Activated T-cell treated with anti-CD3 and anti-CD28 coated beads, Interleukin-2, amount 50 U/mL, for 72 hours (primary cell): ENCODE data around the gene RRBP1. TPM values are rescaled to one million over a fixed set of nuclear protein-coding genes. Genes with fewer than 3 reads are reported as not detected.

Source experiments
- ATAC-seq, 2 donors: fragments of 150-1000 bp; cut with Tn5 transposase; replicated peaks in 1 of 2; 2 replicates each; pipeline ENCODE4 v1.10.0; 2021; ENCODE audit warnings: moderate library complexity in 2 of 2, mild to moderate bottlenecking in 1 of 2
- DNase-seq, 2 donors: peaks; one replicate each; pipeline ENCODE4 v3.0.0; 2021 to 2022; ENCODE audit warnings: mixed read lengths in 1 of 2
- H3K27ac Mint-ChIP-seq: one replicate; pipeline ENCODE4 v1.8.0; 2022; ENCODE audit warnings: mild to moderate bottlenecking, moderate library complexity, mixed read lengths
- H3K27me3 Mint-ChIP-seq: one replicate; pipeline ENCODE4 v1.8.0; 2022; ENCODE audit warnings: low read depth, mixed read lengths
- H3K36me3 Mint-ChIP-seq, 2 donors: one replicate each; pipeline ENCODE4 v1.8.0; 2022; ENCODE audit warnings: mixed read lengths in 2 of 2, mild to moderate bottlenecking in 1 of 2; ENCODE audit not compliant: insufficient read depth in 2 of 2
- H3K4me1 Mint-ChIP-seq: one replicate; pipeline ENCODE4 v1.8.0; 2022; ENCODE audit warnings: low read depth, mixed read lengths
- H3K4me3 Mint-ChIP-seq, 2 donors: one replicate each; pipeline ENCODE4 v1.8.0; 2022; ENCODE audit warnings: mild to moderate bottlenecking in 2 of 2, mixed read lengths in 2 of 2, moderate library complexity in 2 of 2
- H3K9me3 Mint-ChIP-seq, 2 donors: one replicate each; pipeline ENCODE4 v1.8.0; 2022; ENCODE audit warnings: mixed read lengths in 2 of 2
- total RNA-seq, 2 donors: library from RNA; stranded (reverse); gene quantifications; one replicate each; pipeline ENCODE4 v1.2.3, GENCODE V29; 2022

The RRBP1 gene
- total RNA-seq, 2 donors from 2014 or later: 17.1 to 25.7 TPM

GRCh38 chr20:17617212-17617867 is 64.7 kb downstream of the RRBP1 start:
- ATAC-seq: peak; percentile 55 to 63
- Mint-ChIP-seq H3K27me3 (no peaks in the 10 kb centered on the region), H3K4me1 (peaks cover 6% of the 10 kb centered on the region), H3K36me3 (peaks cover 0 to under 1% of the 10 kb centered on the region in 2 donors), H3K4me3 (no peak overlapping the region), H3K27ac (no peak overlapping the region), H3K9me3 (no peaks in the 10 kb centered on the region)
- peak; percentile 55 to 57 for DNase-seq

DNA sequence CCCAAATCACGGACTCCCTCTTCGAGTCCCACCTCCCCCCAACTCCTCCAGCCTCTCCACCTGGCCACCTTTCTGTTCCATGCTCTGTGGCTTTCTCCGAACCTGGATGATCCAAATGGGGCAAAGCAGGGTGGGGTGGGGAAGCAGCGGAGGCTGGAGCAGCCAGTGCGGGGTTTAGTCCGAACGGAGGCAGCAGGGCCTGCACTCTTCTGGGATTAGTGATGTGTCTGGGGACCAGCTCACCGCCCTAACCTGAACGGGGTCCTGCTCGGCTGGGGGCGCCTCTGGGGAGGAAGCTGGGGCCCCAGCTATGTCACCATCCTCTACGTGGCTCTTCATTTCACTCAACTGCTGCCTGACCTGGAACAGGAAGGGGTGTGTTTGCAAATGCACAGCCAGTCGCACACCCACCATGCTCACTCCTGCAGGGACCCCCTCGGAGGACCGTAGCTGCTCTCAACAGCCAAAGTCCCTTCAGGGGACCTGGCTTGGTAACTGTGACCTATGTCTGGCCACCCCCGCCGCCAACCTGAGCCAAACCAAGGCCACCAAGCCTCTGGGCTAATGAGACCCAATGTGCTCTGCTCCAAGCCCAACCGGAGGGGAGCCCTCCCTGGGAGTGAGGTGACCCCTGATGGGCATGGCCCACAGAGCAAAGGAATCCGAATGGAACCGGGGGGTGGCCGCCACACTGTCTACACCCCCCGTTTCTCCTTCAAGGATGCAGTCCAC is 65.4 kb downstream of the RRBP1 start:
- peaks cover 13% of the 10 kb centered on the region for H3K4me1 Mint-ChIP-seq
- DNase-seq (no peak), ATAC-seq (no peak)
- H3K4me3 Mint-ChIP-seq: no peak overlapping the region
- no peaks in the 10 kb centered on the region for H3K27me3 Mint-ChIP-seq
- peaks cover 0 to 2% of the 10 kb centered on the region in 2 donors for H3K36me3 Mint-ChIP-seq
- H3K27ac Mint-ChIP-seq: no peak overlapping the region
- no peaks in the 10 kb centered on the region for H3K9me3 Mint-ChIP-seq

DNA sequence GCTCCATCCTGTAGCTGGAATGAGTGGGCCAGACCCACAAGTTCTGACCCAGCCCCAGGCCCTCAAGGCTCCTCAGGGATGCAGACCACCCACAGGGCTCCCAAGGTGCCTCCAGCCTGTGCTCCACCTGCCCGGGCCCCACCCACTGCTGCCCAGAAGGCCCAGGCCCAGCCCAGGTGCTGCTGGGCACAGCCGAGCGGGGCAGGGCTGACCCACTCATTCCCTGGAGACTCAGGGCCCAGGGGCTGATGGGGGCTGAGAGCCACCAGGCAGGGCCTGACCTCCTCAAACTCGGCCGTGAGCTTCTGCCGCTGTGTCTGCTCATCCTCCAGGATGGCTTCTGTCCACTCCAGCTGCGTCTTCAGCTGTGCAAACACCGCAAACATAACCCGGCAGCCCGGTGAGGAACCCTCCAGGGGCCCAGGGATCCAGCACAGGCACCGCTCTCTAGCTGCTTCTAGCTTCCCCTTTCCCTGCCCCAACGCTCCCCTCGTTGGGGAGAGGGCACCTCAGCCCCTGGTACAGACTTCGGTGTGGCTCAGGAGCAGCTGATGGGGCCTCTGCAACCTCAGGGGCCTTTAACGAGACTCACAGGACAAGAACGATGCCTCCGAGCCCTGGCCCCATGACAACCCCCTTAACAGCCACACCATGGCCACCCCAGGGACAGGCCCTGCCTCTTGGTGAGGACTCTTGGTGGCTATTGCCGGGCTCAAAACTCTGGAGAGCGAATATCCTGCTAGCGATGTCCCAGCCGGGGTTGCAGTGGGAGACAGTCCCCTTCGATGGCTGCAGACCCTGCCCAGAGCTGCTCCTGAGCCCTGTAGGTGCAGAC is 66.2 kb downstream of the RRBP1 start:
- Mint-ChIP-seq H3K4me3 (no peak overlapping the region), H3K9me3 (no peaks in the 10 kb centered on the region), H3K36me3 (peaks cover 0 to 2% of the 10 kb centered on the region in 2 donors), H3K27ac (no peak overlapping the region), H3K27me3 (no peaks in the 10 kb centered on the region), H3K4me1 (peaks cover 17% of the 10 kb centered on the region)
- ATAC-seq (no peak), DNase-seq (no peak)

- Mint-ChIP-seq H3K4me1 (peaks cover 23% of the 10 kb centered on the region), H3K4me3 (no peak overlapping the region), H3K27me3 (no peaks in the 10 kb centered on the region), H3K27ac (no peak overlapping the region), H3K36me3 (peaks cover 0 to 2% of the 10 kb centered on the region in 2 donors), H3K9me3 (no peaks in the 10 kb centered on the region)
- DNase-seq: no peak
- ATAC-seq: no peak
These were observed 67.0 kb downstream of the RRBP1 start for GRCh38 chr20:17614812-17615644.

- Mint-ChIP-seq H3K4me3 (no peak overlapping the region), H3K36me3 (peaks cover 0 to 2% of the 10 kb centered on the region in 2 donors), H3K4me1 (peaks cover 29% of the 10 kb centered on the region), H3K9me3 (no peaks in the 10 kb centered on the region), H3K27me3 (no peaks in the 10 kb centered on the region), H3K27ac (no peak overlapping the region)
- no peak for DNase-seq
- ATAC-seq: no peak
These were observed 67.7 kb downstream of the RRBP1 start for GRCh38 chr20:17614176-17614811.

- Mint-ChIP-seq H3K4me1 (peaks cover 32% of the 10 kb centered on the region), H3K4me3 (no peak overlapping the region), H3K27me3 (no peaks in the 10 kb centered on the region), H3K36me3 (peaks cover 0 to 2% of the 10 kb centered on the region in 2 donors), H3K27ac (no peak overlapping the region), H3K9me3 (no peaks in the 10 kb centered on the region)
- ATAC-seq (no peak), DNase-seq (no peak)
These were observed 68.5 kb downstream of the RRBP1 start for GRCh38 chr20:17613328-17614175.

GRCh38 chr20:17612992-17613327 is 69.1 kb downstream of the RRBP1 start:
- Mint-ChIP-seq H3K9me3 (no peaks in the 10 kb centered on the region), H3K36me3 (peaks cover 0 to 2% of the 10 kb centered on the region in 2 donors), H3K4me1 (peaks cover 32% of the 10 kb centered on the region), H3K27ac (no peak overlapping the region), H3K27me3 (no peaks in the 10 kb centered on the region), H3K4me3 (no peak overlapping the region)
- ATAC-seq (no peak), DNase-seq (no peak)

DNA sequence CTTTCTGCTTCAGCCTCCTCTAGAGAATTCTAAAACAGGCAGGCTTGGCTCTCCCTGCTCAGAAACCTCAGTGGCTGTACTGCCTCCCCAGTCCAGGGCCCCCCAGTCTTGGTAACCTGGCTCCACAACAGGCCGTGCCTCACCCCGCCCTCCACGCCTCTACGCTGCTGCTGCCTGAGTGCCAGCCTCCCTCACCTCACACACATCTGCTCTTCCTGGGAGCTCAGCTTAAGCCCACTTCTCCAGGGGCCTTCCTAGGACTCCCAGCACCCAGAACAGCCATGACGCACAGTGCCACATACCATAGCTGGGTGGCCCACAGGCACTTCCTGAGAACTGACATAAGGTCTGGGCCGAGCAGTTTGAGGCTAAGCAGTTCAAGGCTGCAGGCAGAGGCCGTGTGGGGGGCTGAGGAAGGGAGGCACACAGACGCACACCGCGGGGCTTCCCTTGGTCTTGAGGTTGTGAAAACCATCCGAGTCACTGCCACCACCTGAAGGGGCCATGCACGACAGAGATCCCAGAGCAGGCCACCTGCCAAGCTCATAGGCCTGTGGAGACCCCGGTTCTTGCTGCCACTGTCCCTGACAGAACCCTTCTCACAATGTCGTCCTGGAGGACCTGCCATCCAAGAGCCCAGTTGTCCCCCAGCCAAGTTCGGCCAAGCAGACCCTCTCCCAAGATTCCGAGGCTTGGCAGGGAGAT is 69.6 kb downstream of the RRBP1 start:
- DNase-seq (peak; percentile 52 to 56), ATAC-seq (peak; percentile 78 to 82)
- peak overlapping the region; percentile 63 for H3K27ac Mint-ChIP-seq
- peak overlapping the region; percentile 15 to 75 for H3K4me3 Mint-ChIP-seq
- peaks cover 32% of the 10 kb centered on the region for H3K4me1 Mint-ChIP-seq
- H3K36me3 Mint-ChIP-seq: peaks cover 0 to 4% of the 10 kb centered on the region in 2 donors
- H3K27me3 Mint-ChIP-seq: no peaks in the 10 kb centered on the region
- H3K9me3 Mint-ChIP-seq: no peaks in the 10 kb centered on the region

- ATAC-seq (no peak), DNase-seq (peak; percentile 23 to 44)
- Mint-ChIP-seq H3K27me3 (no peaks in the 10 kb centered on the region), H3K9me3 (no peaks in the 10 kb centered on the region), H3K36me3 (peaks cover 0 to 4% of the 10 kb centered on the region in 2 donors), H3K27ac (no peak overlapping the region), H3K4me1 (peaks cover 32% of the 10 kb centered on the region), H3K4me3 (peak overlapping the region; percentile 18 to 43)
These were observed 70.3 kb downstream of the RRBP1 start for GRCh38 chr20:17611540-17612286.

DNA sequence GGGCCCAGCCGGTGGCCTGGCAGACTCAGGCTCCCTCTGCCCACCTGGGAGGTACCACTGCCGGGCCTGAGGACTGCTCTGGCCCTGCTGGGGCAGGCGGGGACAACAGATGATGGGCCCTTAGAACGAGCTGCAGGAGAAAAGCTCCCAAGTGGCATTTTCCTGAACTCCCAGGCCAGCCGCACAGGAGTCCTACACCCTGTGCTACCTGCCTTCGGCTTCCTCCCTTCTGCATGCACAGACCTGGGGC is 70.8 kb downstream of the RRBP1 start:
- no peaks in the 10 kb centered on the region for H3K27me3 Mint-ChIP-seq
- peaks cover 0 to 4% of the 10 kb centered on the region in 2 donors for H3K36me3 Mint-ChIP-seq
- peak; percentile 32 to 47 for ATAC-seq
- no peak overlapping the region for H3K27ac Mint-ChIP-seq
- peaks cover 32% of the 10 kb centered on the region for H3K4me1 Mint-ChIP-seq
- DNase-seq: no peak
- peak overlapping the region; percentile 18 to 43 for H3K4me3 Mint-ChIP-seq
- H3K9me3 Mint-ChIP-seq: no peaks in the 10 kb centered on the region
